Duodenal mucosa (tissue), 2 donors: ENCODE results near the gene TREML4.
"Not testable (repeated sequence)": the region's sequence is repeated elsewhere in the genome, so short reads cannot be mapped to it uniquely, and the experiment has no call there.

Source experiments
- H3K27ac ChIP-seq: one replicate; pipeline ENCODE4 v1.7.0; 2013; ENCODE audit warnings: low read depth, low read length
- H3K27me3 ChIP-seq, 2 donors: one replicate each; pipeline ENCODE4 v1.7.0; 2013; ENCODE audit warnings: low read length in 2 of 2, control low read depth in 1 of 2; ENCODE audit not compliant: insufficient read depth in 2 of 2, control insufficient read depth in 1 of 2
- H3K36me3 ChIP-seq, 2 donors: one replicate each; pipeline ENCODE4 v1.7.0; 2013; ENCODE audit warnings: low read length in 2 of 2, control low read depth in 1 of 2; ENCODE audit not compliant: insufficient read depth in 2 of 2, control insufficient read depth in 1 of 2
- H3K4me1 ChIP-seq, 2 donors: one replicate each; pipeline ENCODE4 v1.7.0; 2013; ENCODE audit warnings: low read length in 2 of 2, control low read depth in 1 of 2; ENCODE audit not compliant: insufficient read depth in 2 of 2, control insufficient read depth in 1 of 2
- H3K4me3 ChIP-seq, 2 donors: one replicate each; pipeline ENCODE4 v1.7.0; 2013; ENCODE audit warnings: low read length in 2 of 2, low read depth in 1 of 2
- H3K9ac ChIP-seq, 2 donors: one replicate each; pipeline ENCODE4 v1.7.0; 2013; ENCODE audit warnings: low read length in 2 of 2, low read depth in 1 of 2
- H3K9me3 ChIP-seq, 2 donors: one replicate each; pipeline ENCODE4 v1.7.0; 2013; ENCODE audit warnings: low read length in 2 of 2, control low read depth in 1 of 2; ENCODE audit not compliant: control insufficient read depth in 1 of 2

Gene TREML4

GRCh38 chr6:41226752-41227151 lies 1.4 kb upstream of the TREML4 start:
- Histone ChIP-seq H3K9ac (no peak overlapping the region), H3K4me1 (no peaks in the 10 kb centered on the region), H3K27me3 (peaks cover 0 to 8% of the 10 kb centered on the region in 2 donors), H3K4me3 (no peak overlapping the region), H3K27ac (no peak overlapping the region), H3K9me3 (no peaks in the 10 kb centered on the region), H3K36me3 (no peaks in the 10 kb centered on the region)

GRCh38 chr6:41228616-41229015 lies 467 bp downstream of the TREML4 start:
- no peak overlapping the region for H3K27ac ChIP-seq
- H3K4me3 ChIP-seq: no peak overlapping the region
- no peaks in the 10 kb centered on the region for H3K4me1 ChIP-seq
- H3K9me3 ChIP-seq: no peaks in the 10 kb centered on the region
- H3K9ac ChIP-seq: no peak overlapping the region
- peaks cover 0 to 8% of the 10 kb centered on the region in 2 donors for H3K27me3 ChIP-seq
- H3K36me3 ChIP-seq: no peaks in the 10 kb centered on the region

GRCh38 chr6:41229721-41230120 lies 1.6 kb downstream of the TREML4 start:
- Histone ChIP-seq H3K9me3 (no peaks in the 10 kb centered on the region), H3K9ac (no peak overlapping the region), H3K27me3 (peaks cover 0 to 8% of the 10 kb centered on the region in 2 donors), H3K36me3 (no peaks in the 10 kb centered on the region), H3K27ac (no peak overlapping the region), H3K4me3 (no peak overlapping the region), H3K4me1 (no peaks in the 10 kb centered on the region)

- Histone ChIP-seq H3K9me3 (no peaks in the 10 kb centered on the region), H3K36me3 (no peaks in the 10 kb centered on the region), H3K4me1 (no peaks in the 10 kb centered on the region), H3K4me3 (no peak overlapping the region), H3K27me3 (peaks cover 0 to 8% of the 10 kb centered on the region in 2 donors), H3K9ac (no peak overlapping the region), H3K27ac (no peak overlapping the region)
Measured at GRCh38 chr6:41231246-41231645, 3.1 kb downstream of the TREML4 start.

- Histone ChIP-seq H3K9ac (no peak overlapping the region), H3K36me3 (no peaks in the 10 kb centered on the region), H3K27ac (no peak overlapping the region), H3K9me3 (no peaks in the 10 kb centered on the region), H3K4me3 (no peak overlapping the region), H3K4me1 (no peaks in the 10 kb centered on the region), H3K27me3 (peaks cover 0 to 9% of the 10 kb centered on the region in 2 donors)
Measured at GRCh38 chr6:41232667-41233066, 4.5 kb downstream of the TREML4 start.

- no peak overlapping the region for H3K9ac ChIP-seq
- no peak overlapping the region for H3K27ac ChIP-seq
- peaks cover 9 to 19% of the 10 kb centered on the region in 2 donors for H3K27me3 ChIP-seq
- no peaks in the 10 kb centered on the region for H3K4me1 ChIP-seq
- no peak overlapping the region for H3K4me3 ChIP-seq
- no peaks in the 10 kb centered on the region for H3K9me3 ChIP-seq
- H3K36me3 ChIP-seq: no peaks in the 10 kb centered on the region
Measured at GRCh38 chr6:41236276-41236675, 8.1 kb downstream of the TREML4 start.

GRCh38 chr6:41237128-41237527 lies 9.0 kb downstream of the TREML4 start:
- Histone ChIP-seq H3K4me1 (no peaks in the 10 kb centered on the region), H3K9ac (no peak overlapping the region), H3K4me3 (no peak overlapping the region), H3K27me3 (peaks cover 15 to 19% of the 10 kb centered on the region in 2 donors), H3K36me3 (no peaks in the 10 kb centered on the region), H3K9me3 (no peaks in the 10 kb centered on the region), H3K27ac (no peak overlapping the region)

- no peaks in the 10 kb centered on the region for H3K9me3 ChIP-seq
- H3K36me3 ChIP-seq: no peaks in the 10 kb centered on the region
- H3K4me3 ChIP-seq: no peak overlapping the region
- peaks cover 18 to 19% of the 10 kb centered on the region in 2 donors for H3K27me3 ChIP-seq
- no peaks in the 10 kb centered on the region for H3K4me1 ChIP-seq
- H3K27ac ChIP-seq: no peak overlapping the region
- no peak overlapping the region for H3K9ac ChIP-seq
Measured at GRCh38 chr6:41239467-41240159, 11.5 kb downstream of the TREML4 start.

GRCh38 chr6:41246529-41246928 lies 18.4 kb downstream of the TREML4 start:
- H3K4me3 ChIP-seq, H3K4me1 ChIP-seq, H3K27ac ChIP-seq, H3K9ac ChIP-seq, H3K36me3 ChIP-seq, H3K27me3 ChIP-seq, H3K9me3 ChIP-seq: not testable (repeated sequence)

- Histone ChIP-seq H3K4me3 (no peak overlapping the region), H3K36me3 (no peaks in the 10 kb centered on the region), H3K27me3 (peaks cover 0 to 4% of the 10 kb centered on the region in 2 donors), H3K27ac (no peak overlapping the region), H3K9me3 (no peaks in the 10 kb centered on the region), H3K9ac (no peak overlapping the region), H3K4me1 (no peaks in the 10 kb centered on the region)
Measured at GRCh38 chr6:41247288-41247865, 19.2 kb downstream of the TREML4 start.
